ENCODE results near the gene LRRC73. TPM values are rescaled to one million over a fixed set of nuclear protein-coding genes. Genes with fewer than 3 reads are reported as not detected.

Gene LRRC73, protein sequence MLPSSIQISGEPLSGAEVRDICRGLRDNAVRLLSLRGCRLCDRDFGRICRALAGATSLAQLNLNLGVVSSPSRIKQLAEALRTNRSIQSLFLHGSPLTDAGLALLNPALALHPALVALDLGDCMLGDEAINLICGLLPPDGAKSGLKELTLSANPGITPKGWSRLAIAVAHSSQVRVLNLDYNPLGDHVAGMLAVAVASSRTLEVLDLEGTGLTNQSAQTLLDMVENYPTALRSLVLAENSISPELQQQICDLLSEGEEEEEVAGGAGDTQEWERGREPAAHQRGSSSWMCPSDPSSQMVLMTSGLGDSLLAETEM
- 0.19 and 0.56 TPM in 2 replicates for total RNA-seq

DNA sequence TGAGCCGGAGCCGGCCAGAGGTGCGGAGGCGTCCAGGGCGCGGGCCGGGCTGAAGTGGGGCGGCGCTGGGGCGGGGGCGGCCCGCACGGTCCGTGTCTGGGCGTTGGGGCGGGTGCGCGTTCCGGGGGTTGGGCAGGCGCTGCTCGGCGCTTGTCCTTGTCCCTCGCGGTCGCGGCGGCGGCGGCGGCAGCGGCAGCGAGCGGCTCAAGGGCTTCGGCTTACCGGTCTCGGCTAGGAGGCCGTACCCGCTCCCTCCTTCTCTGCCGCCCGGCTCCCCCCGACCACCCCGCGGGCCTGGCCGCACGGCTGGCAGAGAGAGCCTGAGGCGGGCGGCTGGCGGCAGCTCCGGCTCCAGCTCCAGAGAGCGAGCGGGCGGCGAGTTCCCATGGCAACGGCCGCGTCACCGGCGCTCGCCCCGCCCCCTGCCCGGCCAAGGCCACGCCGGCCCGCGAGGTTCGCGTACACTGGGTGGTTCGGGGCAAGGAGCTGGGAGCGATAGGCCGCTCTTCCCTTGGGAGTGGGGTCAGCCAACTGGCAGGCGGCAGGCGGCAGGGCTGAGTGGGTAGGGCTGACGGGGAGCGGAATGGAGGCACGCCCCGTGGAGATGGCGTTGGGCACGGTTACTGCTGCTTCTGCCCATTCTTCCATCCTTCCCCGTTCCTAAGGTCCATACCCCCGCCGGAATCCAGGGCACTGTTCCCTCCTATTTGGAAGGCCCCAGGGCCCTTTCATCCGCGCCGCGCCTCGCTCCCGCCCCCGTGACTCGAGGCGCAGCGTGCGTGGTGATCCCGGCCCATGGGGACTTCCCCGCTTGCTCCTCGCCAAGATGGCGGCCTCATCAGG lies at the start of gene LRRC73:
LRRC73 (minus strand) TSS at position 363 of the 843 bp plus-strand sequence. CDS start 561 bp downstream, outside the sequence.

DNA sequence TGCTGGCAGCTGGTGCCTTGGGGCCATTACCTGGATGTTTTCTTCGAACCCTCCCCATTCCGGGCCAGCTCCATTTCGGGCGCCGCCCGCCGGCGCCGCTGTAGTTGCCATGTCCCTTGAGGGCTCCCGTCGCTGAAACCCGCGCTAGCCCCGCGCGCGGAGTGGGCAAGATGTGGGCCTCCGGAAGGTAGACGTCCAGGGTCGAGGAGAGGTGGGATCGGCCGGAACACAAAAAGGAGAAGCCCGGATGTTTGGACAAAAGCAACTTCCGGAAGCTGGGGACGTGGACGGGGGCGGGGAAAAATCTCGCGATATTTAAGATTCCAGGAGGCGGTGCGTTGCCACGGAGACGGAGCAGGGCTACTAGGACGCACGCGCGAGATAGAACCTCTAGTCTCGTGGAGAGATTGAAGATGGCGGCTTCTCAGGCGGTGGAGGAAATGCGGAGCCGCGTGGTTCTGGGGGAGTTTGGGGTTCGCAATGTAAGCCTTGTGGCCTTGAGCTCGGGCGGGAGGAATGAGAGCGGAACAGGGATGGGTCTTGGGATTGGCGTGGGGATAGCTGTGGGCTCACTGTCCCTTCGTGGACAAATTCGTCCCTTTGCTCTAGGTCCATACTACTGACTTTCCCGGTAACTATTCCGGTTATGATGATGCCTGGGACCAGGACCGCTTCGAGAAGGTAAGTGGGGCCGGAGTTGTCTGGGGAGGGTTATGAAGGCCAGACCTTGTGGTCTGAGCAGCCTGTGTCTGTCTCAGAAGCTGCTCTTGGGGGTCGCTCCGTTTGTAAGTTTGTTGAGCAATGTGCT lies 6.8 kb upstream of the LRRC73 start, which contains the start of the genes POLR1C and YIPF3:
POLR1C (plus strand) TSS at position 393 of the 808 bp plus-strand sequence; CDS start at position 414, 21 bp downstream.
YIPF3 (minus strand) TSS at position 230 of the 808 bp plus-strand sequence; CDS start at position 111, 119 bp downstream.

DNA sequence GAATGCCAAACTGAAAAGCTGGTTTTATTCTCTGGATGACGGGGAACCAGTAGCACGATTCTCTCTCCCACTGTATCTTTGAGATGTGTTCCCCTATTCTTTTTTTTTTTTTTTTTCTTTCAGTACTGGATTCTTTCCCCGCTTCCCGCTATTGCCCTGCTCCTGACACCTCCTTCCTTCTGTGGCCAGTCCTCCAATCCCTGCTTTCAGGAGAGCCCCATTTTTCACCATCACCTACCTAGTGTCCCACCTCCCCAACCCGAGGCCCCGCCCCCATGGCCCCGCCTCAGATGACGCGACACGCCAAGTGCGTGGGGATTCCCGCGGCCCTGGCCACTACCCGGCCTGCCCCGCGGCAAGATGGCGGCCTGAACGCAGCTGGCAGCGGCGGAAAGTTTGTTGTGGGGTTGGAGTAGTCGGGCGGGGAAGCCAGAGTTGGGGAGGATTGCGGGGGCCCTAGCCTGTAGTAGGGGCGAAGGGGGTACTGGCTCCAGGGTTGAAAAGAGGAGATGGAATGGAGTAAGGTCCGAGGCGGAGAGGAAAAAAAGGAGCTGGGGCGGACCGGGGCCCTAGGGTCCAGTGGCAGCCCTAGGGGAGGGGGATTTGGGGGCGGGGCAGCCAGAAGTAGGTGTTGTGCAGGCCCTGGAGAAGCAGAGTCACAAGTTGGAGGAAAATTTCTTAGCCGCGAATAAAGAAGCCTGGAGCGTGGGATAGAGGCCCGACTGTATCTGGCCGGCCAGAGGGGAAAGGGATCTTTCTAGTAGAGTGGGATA lies 32.7 kb downstream of the LRRC73 start, which contains the start of gene TJAP1:
TJAP1 (plus strand) TSS at position 336 of the 773 bp plus-strand sequence. CDS start 21,432 bp downstream, outside the sequence.

Other genes starting within 250 kb of the LRRC73 start
- gene SLC22A7, start 212.1 kb downstream of the LRRC73 start, total RNA-seq, result not detected in 2 replicates
- not detected in 2 replicates for gene CRIP3, start 201.5 kb downstream of the LRRC73 start, total RNA-seq
- gene ZNF318, start 140.7 kb downstream of the LRRC73 start, total RNA-seq, result 3.9 and 5.8 TPM in 2 replicates
- 14.4 and 18.8 TPM in 2 replicates for gene ABCC10, start 82.8 kb downstream of the LRRC73 start, total RNA-seq
- 0.19 and 0.28 TPM in 2 replicates for gene DLK2, start 54.8 kb downstream of the LRRC73 start, total RNA-seq
- 7.6 and 9.0 TPM in 2 replicates for gene TJAP1, start 32.8 kb downstream of the LRRC73 start, total RNA-seq
- 78.0 and 95.0 TPM in 2 replicates for gene YIPF3, start 6.6 kb upstream of the LRRC73 start, total RNA-seq
- gene POLR1C, start 6.7 kb upstream of the LRRC73 start, total RNA-seq, result 24.0 and 39.5 TPM in 2 replicates
- gene XPO5, start 65.7 kb upstream of the LRRC73 start, total RNA-seq, result 21.4 and 28.8 TPM in 2 replicates
- gene POLH, start 65.8 kb upstream of the LRRC73 start, total RNA-seq, result 27.9 and 31.6 TPM in 2 replicates
- gene GTPBP2, start 118.9 kb upstream of the LRRC73 start, total RNA-seq, result 38.0 and 59.8 TPM in 2 replicates
- gene MAD2L1BP, start 125.5 kb upstream of the LRRC73 start, total RNA-seq, result 38.0 and 48.5 TPM in 2 replicates
- gene RSPH9, start 134.7 kb upstream of the LRRC73 start, total RNA-seq, result 0.58 and 0.85 TPM in 2 replicates
- 27.3 and 43.5 TPM in 2 replicates for gene MRPS18A, start 177.4 kb upstream of the LRRC73 start, total RNA-seq